Measurements from ENCODE around the gene PPFIA2. TPM values are rescaled to one million over a fixed set of nuclear protein-coding genes. Genes with fewer than 3 reads are reported as not detected.

Gene PPFIA2
- total and polyA plus RNA-seq, 7 experiments from 2014 or later, result not detected

- no peaks in the 10 kb centered on the region for H3K27me3 Mint-ChIP-seq
- Histone ChIP-seq H3K4me3 (ENCODE audit: low read length) (no peak overlapping the region), H3K27me3 (ENCODE audit: control insufficient read depth in 2 of 2, insufficient read depth in 2 of 2, low read length in 2 of 2) (no peaks in the 10 kb centered on the region), H3K4me1 (ENCODE audit: control insufficient read depth in 2 of 2, insufficient read depth in 2 of 2, low read length in 2 of 2) (no peaks in the 10 kb centered on the region), H3K9me3 (ENCODE audit: control insufficient read depth in 2 of 3, low read length in 3 of 3) (no peaks in the 10 kb centered on the region), H3K27ac (ENCODE audit: low read depth, low read length) (no peak overlapping the region), H3K36me3 (ENCODE audit: control insufficient read depth in 2 of 3, insufficient read depth in 3 of 3, low read length in 3 of 3) (no peaks in the 10 kb centered on the region)
- H3K4me3 Mint-ChIP-seq, result no peak overlapping the region
- ChIA-PET CTCF (no interaction called here), POLR2A (no interaction called here)
- H3K9me3 Mint-ChIP-seq, result peaks cover 0 to 4% (median 0%) of the 10 kb centered on the region in 11 donors
- no peaks in the 10 kb centered on the region for H3K36me3 Mint-ChIP-seq
- ATAC-seq (no peak), DNase-seq (no peak)
- H3K4me1 Mint-ChIP-seq, result no peaks in the 10 kb centered on the region
- intact Hi-C loops (cut with micrococcal nuclease), result no loop called here
- no peak overlapping the region for H3K27ac Mint-ChIP-seq
Observed at GRCh38 chr12:81329085-81329484, 430.1 kb downstream of the PPFIA2 start.

DNA sequence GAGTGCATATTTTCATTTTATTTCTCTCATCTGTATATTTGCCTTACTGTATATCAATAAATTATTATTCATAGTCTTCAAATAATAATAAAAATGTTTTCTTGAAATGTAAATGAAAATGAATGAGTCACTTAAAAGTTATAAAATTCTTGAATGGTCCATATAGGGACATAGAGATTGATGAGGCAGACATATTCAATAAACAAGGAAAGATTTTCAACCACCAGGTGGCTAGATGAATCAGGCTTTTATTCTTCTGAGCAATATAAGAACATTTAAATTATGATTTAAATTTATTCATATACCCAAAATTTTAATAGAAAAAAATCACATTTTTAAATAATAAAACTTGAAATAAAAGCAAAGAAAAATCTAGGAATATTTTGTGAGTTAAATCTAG lies 431.7 kb downstream of the PPFIA2 start:
- Mint-ChIP-seq H3K27ac (no peak overlapping the region), H3K9me3 (peaks cover 0 to 4% (median 0%) of the 10 kb centered on the region in 11 donors), H3K4me1 (no peaks in the 10 kb centered on the region), H3K27me3 (no peaks in the 10 kb centered on the region), H3K4me3 (no peak overlapping the region), H3K36me3 (no peaks in the 10 kb centered on the region)
- Histone ChIP-seq H3K4me1 (ENCODE audit: control insufficient read depth in 2 of 2, insufficient read depth in 2 of 2, low read length in 2 of 2) (no peaks in the 10 kb centered on the region), H3K27ac (ENCODE audit: low read depth, low read length) (no peak overlapping the region), H3K27me3 (ENCODE audit: control insufficient read depth in 2 of 2, insufficient read depth in 2 of 2, low read length in 2 of 2) (no peaks in the 10 kb centered on the region), H3K9me3 (ENCODE audit: control insufficient read depth in 2 of 3, low read length in 3 of 3) (no peaks in the 10 kb centered on the region), H3K4me3 (ENCODE audit: low read length) (no peak overlapping the region), H3K36me3 (ENCODE audit: control insufficient read depth in 2 of 3, insufficient read depth in 3 of 3, low read length in 3 of 3) (no peaks in the 10 kb centered on the region)
- POLR2A ChIA-PET, result no interaction called here
- CTCF ChIA-PET, result no interaction called here
- DNase-seq, result no peak
- ATAC-seq, result no peak
- intact Hi-C loops (cut with micrococcal nuclease), result no loop called here

DNA sequence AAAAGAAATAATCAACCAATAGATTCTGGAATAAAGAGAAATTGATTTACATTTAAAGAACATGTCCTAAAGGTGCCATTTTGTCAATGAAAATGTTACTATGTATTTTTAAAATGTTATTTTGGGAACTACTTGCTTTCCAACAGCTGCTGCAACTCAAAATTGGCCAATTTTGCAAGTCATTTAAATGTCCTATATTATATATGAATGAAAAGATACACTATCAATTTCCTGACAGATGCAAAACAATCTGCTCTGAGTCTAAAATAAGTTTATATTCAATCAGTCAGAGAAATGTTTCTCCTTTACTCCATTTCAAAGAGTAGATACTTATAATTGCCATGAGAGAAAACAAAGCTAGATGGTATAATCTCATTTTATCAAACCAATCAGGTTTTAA lies 434.1 kb downstream of the PPFIA2 start:
- no peak overlapping the region for H3K27ac Mint-ChIP-seq
- H3K27me3 Mint-ChIP-seq, result no peaks in the 10 kb centered on the region
- ChIA-PET POLR2A (no interaction called here), CTCF (no interaction called here)
- Histone ChIP-seq H3K4me1 (ENCODE audit: control insufficient read depth in 2 of 2, insufficient read depth in 2 of 2, low read length in 2 of 2) (no peaks in the 10 kb centered on the region), H3K27me3 (ENCODE audit: control insufficient read depth in 2 of 2, insufficient read depth in 2 of 2, low read length in 2 of 2) (no peaks in the 10 kb centered on the region), H3K4me3 (ENCODE audit: low read length) (no peak overlapping the region), H3K9me3 (ENCODE audit: control insufficient read depth in 2 of 3, low read length in 3 of 3) (no peaks in the 10 kb centered on the region), H3K27ac (ENCODE audit: low read depth, low read length) (no peak overlapping the region), H3K36me3 (ENCODE audit: control insufficient read depth in 2 of 3, insufficient read depth in 3 of 3, low read length in 3 of 3) (no peaks in the 10 kb centered on the region)
- H3K9me3 Mint-ChIP-seq, result peaks cover 0 to 7% (median 0%) of the 10 kb centered on the region in 11 donors
- DNase-seq, result no peak
- intact Hi-C loops (cut with micrococcal nuclease), result no loop called here
- H3K4me1 Mint-ChIP-seq, result no peaks in the 10 kb centered on the region
- no peaks in the 10 kb centered on the region for H3K36me3 Mint-ChIP-seq
- no peak for ATAC-seq
- H3K4me3 Mint-ChIP-seq, result no peak overlapping the region

DNA sequence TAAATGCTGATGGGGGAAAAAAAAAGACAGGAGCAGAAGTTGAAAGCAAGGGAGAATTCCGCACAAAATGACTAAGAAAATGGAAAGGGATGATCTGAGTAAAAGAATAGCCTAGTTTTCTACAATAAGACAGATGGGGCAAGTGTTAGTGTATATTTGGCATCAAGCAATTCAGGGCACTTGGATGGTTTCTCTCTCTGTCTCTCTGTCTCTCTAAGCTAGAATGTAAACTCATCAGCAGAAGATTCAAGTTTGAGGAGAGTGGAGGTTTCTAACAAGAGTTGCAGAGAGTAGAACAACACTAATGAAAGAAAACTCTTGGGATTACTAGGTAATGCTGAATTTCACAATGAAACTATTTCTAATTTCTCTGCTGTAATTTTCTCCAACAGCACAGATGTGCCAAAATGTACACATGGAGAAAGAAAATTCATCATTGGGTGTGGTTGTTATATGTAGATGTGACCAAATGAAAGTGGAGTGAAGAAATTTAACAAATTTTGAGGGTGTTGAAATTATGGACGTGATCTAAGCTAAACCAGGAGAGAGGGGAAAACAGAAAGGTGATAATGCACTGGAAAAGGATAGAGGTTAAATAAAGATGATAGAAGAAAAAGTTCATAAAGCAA lies 444.1 kb downstream of the PPFIA2 start:
- Mint-ChIP-seq H3K4me3 (no peak overlapping the region), H3K9me3 (peaks cover 0 to 2% (median 0%) of the 10 kb centered on the region in 11 donors), H3K27ac (no peak overlapping the region), H3K27me3 (no peaks in the 10 kb centered on the region), H3K36me3 (no peaks in the 10 kb centered on the region), H3K4me1 (no peaks in the 10 kb centered on the region)
- intact Hi-C loops (cut with micrococcal nuclease), result no loop called here
- DNase-seq (no peak), ATAC-seq (no peak)
- Histone ChIP-seq H3K27ac (ENCODE audit: low read depth, low read length) (no peak overlapping the region), H3K27me3 (ENCODE audit: control insufficient read depth in 2 of 2, insufficient read depth in 2 of 2, low read length in 2 of 2) (no peaks in the 10 kb centered on the region), H3K4me1 (ENCODE audit: control insufficient read depth in 2 of 2, insufficient read depth in 2 of 2, low read length in 2 of 2) (no peaks in the 10 kb centered on the region), H3K36me3 (ENCODE audit: control insufficient read depth in 2 of 3, insufficient read depth in 3 of 3, low read length in 3 of 3) (no peaks in the 10 kb centered on the region), H3K4me3 (ENCODE audit: low read length) (no peak overlapping the region), H3K9me3 (ENCODE audit: control insufficient read depth in 2 of 3, low read length in 3 of 3) (no peaks in the 10 kb centered on the region)
- CTCF ChIA-PET, result no interaction called here
- POLR2A ChIA-PET, result no interaction called here

- H3K4me3 ChIP-seq (ENCODE audit: low read length), result no peak overlapping the region
- H3K36me3 Mint-ChIP-seq, result no peaks in the 10 kb centered on the region
- peaks cover 0 to 14% (median 2%) of the 10 kb centered on the region in 11 donors for H3K9me3 Mint-ChIP-seq
- H3K9me3 ChIP-seq (ENCODE audit: control insufficient read depth in 2 of 3, low read length in 3 of 3), result no peaks in the 10 kb centered on the region
- H3K27ac Mint-ChIP-seq, result no peak overlapping the region
- CTCF ChIA-PET, result no interaction called here
- H3K27me3 ChIP-seq (ENCODE audit: control insufficient read depth in 2 of 2, insufficient read depth in 2 of 2, low read length in 2 of 2), result no peaks in the 10 kb centered on the region
- DNase-seq (no peak), ATAC-seq (no peak)
- POLR2A ChIA-PET, result no interaction called here
- no peaks in the 10 kb centered on the region for H3K4me1 ChIP-seq (ENCODE audit: control insufficient read depth in 2 of 2, insufficient read depth in 2 of 2, low read length in 2 of 2)
- no peak overlapping the region for H3K27ac ChIP-seq (ENCODE audit: low read depth, low read length)
- H3K27me3 Mint-ChIP-seq, result no peaks in the 10 kb centered on the region
- H3K4me1 Mint-ChIP-seq, result no peaks in the 10 kb centered on the region
- no peaks in the 10 kb centered on the region for H3K36me3 ChIP-seq (ENCODE audit: control insufficient read depth in 2 of 3, insufficient read depth in 3 of 3, low read length in 3 of 3)
- H3K4me3 Mint-ChIP-seq, result no peak overlapping the region
- intact Hi-C loops (cut with micrococcal nuclease), result no loop called here
Observed at GRCh38 chr12:81303935-81304334, 455.2 kb downstream of the PPFIA2 start.

DNA sequence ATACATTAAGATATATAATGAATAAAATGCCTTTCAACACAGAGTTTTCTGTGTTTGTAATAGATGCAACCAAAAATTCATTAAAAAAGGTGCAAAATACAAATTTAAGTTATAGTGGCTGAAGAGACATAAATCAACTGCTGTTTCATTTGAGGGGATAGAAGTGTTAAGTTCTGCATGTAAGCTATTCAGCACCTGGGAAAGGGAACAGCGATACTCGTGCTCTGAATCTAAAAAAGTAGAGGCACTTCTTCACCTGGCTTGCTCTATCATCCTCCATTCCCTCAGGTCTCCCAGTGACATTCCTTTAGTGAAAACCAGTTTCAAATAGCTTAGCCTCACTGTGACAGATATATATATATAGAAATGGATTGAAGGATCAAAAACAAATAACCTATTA lies 458.7 kb downstream of the PPFIA2 start:
- Histone ChIP-seq H3K4me3 (ENCODE audit: low read length) (no peak overlapping the region), H3K4me1 (ENCODE audit: control insufficient read depth in 2 of 2, insufficient read depth in 2 of 2, low read length in 2 of 2) (no peaks in the 10 kb centered on the region), H3K36me3 (ENCODE audit: control insufficient read depth in 2 of 3, insufficient read depth in 3 of 3, low read length in 3 of 3) (no peaks in the 10 kb centered on the region), H3K27me3 (ENCODE audit: control insufficient read depth in 2 of 2, insufficient read depth in 2 of 2, low read length in 2 of 2) (no peaks in the 10 kb centered on the region), H3K27ac (ENCODE audit: low read depth, low read length) (no peak overlapping the region), H3K9me3 (ENCODE audit: control insufficient read depth in 2 of 3, low read length in 3 of 3) (no peaks in the 10 kb centered on the region)
- DNase-seq (no peak), ATAC-seq (no peak)
- H3K36me3 Mint-ChIP-seq, result no peaks in the 10 kb centered on the region
- H3K9me3 Mint-ChIP-seq, result peaks cover 0 to 12% (median 2%) of the 10 kb centered on the region in 11 donors
- ChIA-PET CTCF (no interaction called here), POLR2A (no interaction called here)
- H3K27me3 Mint-ChIP-seq, result no peaks in the 10 kb centered on the region
- no peak overlapping the region for H3K27ac Mint-ChIP-seq
- H3K4me3 Mint-ChIP-seq, result no peak overlapping the region
- no peaks in the 10 kb centered on the region for H3K4me1 Mint-ChIP-seq
- intact Hi-C loops (cut with micrococcal nuclease), result no loop called here

DNA sequence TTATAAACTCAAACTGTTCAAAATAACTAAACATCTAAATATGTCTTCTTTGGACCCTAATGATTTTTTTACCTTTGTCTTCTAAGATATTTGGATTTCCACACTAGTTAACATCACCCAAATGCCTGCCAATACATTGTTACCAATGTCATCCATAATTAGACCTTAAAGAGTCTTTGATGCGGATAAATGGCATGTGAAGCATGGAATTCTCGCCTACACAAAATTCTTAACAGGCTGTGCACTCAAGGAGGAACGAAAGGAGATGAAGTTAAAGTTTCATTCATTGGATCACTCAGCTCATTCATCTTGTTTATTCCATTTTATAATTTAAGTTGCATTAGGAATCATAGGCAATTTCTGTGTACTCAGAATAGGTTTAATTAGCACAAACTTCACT lies 461.5 kb downstream of the PPFIA2 start:
- H3K4me3 Mint-ChIP-seq, result no peak overlapping the region
- no peaks in the 10 kb centered on the region for H3K4me1 Mint-ChIP-seq

More for the DNA sequence above, 461.5 kb downstream of the PPFIA2 start:
- Histone ChIP-seq H3K27ac (ENCODE audit: low read depth, low read length) (no peak overlapping the region), H3K4me3 (ENCODE audit: low read length) (no peak overlapping the region), H3K9me3 (ENCODE audit: control insufficient read depth in 2 of 3, low read length in 3 of 3) (no peaks in the 10 kb centered on the region), H3K4me1 (ENCODE audit: control insufficient read depth in 2 of 2, insufficient read depth in 2 of 2, low read length in 2 of 2) (no peaks in the 10 kb centered on the region), H3K27me3 (ENCODE audit: control insufficient read depth in 2 of 2, insufficient read depth in 2 of 2, low read length in 2 of 2) (no peaks in the 10 kb centered on the region), H3K36me3 (ENCODE audit: control insufficient read depth in 2 of 3, insufficient read depth in 3 of 3, low read length in 3 of 3) (no peaks in the 10 kb centered on the region)
- POLR2A ChIA-PET, result no interaction called here
- Mint-ChIP-seq H3K27me3 (no peaks in the 10 kb centered on the region), H3K9me3 (peaks cover 0 to 9% (median 2%) of the 10 kb centered on the region in 11 donors), H3K36me3 (no peaks in the 10 kb centered on the region), H3K27ac (no peak overlapping the region)
- no peak for ATAC-seq
- intact Hi-C loops (cut with micrococcal nuclease), result no loop called here
- CTCF ChIA-PET, result no interaction called here
- DNase-seq, result no peak
